HG03457 (cell line): ENCODE data around the gene FRMD4B.

Experiments
- ATAC-seq: cut with Tn5 transposase; IDR thresholded peaks from one replicate; pipeline ENCODE4 v1.9.1; 2021; ENCODE audit warnings: moderate number of reproducible peaks; ENCODE audit not compliant: unreplicated experiment

FRMD4B gene

GRCh38 chr3:69406163-69406562, 20.3 kb upstream of the FRMD4B start:
- ATAC-seq = no peak

- no peak for ATAC-seq
Measured at GRCh38 chr3:69405067-69405466, 19.2 kb upstream of the FRMD4B start.

GRCh38 chr3:69403454-69403853, 17.6 kb upstream of the FRMD4B start:
- ATAC-seq = no peak

- no peak for ATAC-seq
Measured at GRCh38 chr3:69400683-69401082, 14.8 kb upstream of the FRMD4B start.

- no peak for ATAC-seq
Measured at GRCh38 chr3:69392850-69393249, 7.0 kb upstream of the FRMD4B start.

GRCh38 chr3:69392415-69392814, 6.5 kb upstream of the FRMD4B start:
- ATAC-seq = no peak

GRCh38 chr3:69391554-69391953, 5.7 kb upstream of the FRMD4B start:
- no peak for ATAC-seq

GRCh38 chr3:69390771-69391170, 4.9 kb upstream of the FRMD4B start:
- ATAC-seq = no peak

- no peak for ATAC-seq
Measured at GRCh38 chr3:69389520-69390248, 3.8 kb upstream of the FRMD4B start.

GRCh38 chr3:69388241-69388640, 2.4 kb upstream of the FRMD4B start:
- ATAC-seq = no peak

- no peak for ATAC-seq
Measured at GRCh38 chr3:69386556-69387385, 883 bp upstream of the FRMD4B start.

- no peak for ATAC-seq
Measured at GRCh38 chr3:69385123-69385722, 665 bp downstream of the FRMD4B start.

GRCh38 chr3:69384326-69384725, 1.6 kb downstream of the FRMD4B start:
- no peak for ATAC-seq

GRCh38 chr3:69379661-69380060, 6.2 kb downstream of the FRMD4B start:
- no peak for ATAC-seq

- ATAC-seq = no peak
Measured at GRCh38 chr3:69378112-69378802, 7.6 kb downstream of the FRMD4B start.

- ATAC-seq = no peak
Measured at GRCh38 chr3:69377262-69377661, 8.6 kb downstream of the FRMD4B start.

GRCh38 chr3:69376731-69377130, 9.2 kb downstream of the FRMD4B start:
- ATAC-seq = no peak

GRCh38 chr3:69371816-69372215, 14.1 kb downstream of the FRMD4B start:
- no peak for ATAC-seq

GRCh38 chr3:69370901-69371301, 15.0 kb downstream of the FRMD4B start:
- no peak for ATAC-seq

GRCh38 chr3:69370156-69370883, 15.6 kb downstream of the FRMD4B start:
- ATAC-seq = no peak
